SW 1271 (cell line): ENCODE data around the gene RAB11FIP4.
"Not testable (repeated sequence)": the region's sequence is repeated elsewhere in the genome, so short reads cannot be mapped to it uniquely, and the experiment has no call there.

Experiments used
- DNase-seq, 2 experiments: peaks; one replicate each; lab custom pipeline; 2025; lab: John Stamatoyannopoulos, UW

RAB11FIP4 gene, protein sequence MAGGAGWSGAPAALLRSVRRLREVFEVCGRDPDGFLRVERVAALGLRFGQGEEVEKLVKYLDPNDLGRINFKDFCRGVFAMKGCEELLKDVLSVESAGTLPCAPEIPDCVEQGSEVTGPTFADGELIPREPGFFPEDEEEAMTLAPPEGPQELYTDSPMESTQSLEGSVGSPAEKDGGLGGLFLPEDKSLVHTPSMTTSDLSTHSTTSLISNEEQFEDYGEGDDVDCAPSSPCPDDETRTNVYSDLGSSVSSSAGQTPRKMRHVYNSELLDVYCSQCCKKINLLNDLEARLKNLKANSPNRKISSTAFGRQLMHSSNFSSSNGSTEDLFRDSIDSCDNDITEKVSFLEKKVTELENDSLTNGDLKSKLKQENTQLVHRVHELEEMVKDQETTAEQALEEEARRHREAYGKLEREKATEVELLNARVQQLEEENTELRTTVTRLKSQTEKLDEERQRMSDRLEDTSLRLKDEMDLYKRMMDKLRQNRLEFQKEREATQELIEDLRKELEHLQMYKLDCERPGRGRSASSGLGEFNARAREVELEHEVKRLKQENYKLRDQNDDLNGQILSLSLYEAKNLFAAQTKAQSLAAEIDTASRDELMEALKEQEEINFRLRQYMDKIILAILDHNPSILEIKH

DNA sequence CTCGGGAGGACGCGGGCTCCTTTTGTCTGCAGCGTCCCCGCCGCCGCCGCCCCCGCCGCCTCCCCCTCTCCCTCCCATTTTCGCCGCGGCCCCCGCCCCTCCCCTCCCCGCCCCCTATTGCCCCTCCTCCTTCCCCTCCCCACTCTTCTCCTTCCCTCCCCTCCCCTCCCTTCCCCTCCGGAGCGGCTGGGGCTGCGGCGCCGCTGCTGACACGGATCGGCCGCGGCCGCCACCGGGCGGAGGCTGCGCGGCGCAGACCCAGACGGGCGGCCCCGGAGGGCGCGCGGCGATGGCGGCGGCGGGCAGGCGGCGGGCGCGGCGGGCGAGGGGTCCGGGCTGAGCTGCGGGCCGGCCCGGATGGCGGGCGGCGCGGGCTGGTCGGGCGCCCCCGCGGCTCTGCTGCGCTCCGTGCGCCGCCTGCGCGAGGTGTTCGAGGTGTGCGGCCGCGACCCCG, at the start of gene RAB11FIP4:
TSS of gene RAB11FIP4 (plus strand) at position 180 of the 454 bp plus-strand sequence. CDS start at position 358, 178 bp downstream.
- no peak for DNase-seq

DNA sequence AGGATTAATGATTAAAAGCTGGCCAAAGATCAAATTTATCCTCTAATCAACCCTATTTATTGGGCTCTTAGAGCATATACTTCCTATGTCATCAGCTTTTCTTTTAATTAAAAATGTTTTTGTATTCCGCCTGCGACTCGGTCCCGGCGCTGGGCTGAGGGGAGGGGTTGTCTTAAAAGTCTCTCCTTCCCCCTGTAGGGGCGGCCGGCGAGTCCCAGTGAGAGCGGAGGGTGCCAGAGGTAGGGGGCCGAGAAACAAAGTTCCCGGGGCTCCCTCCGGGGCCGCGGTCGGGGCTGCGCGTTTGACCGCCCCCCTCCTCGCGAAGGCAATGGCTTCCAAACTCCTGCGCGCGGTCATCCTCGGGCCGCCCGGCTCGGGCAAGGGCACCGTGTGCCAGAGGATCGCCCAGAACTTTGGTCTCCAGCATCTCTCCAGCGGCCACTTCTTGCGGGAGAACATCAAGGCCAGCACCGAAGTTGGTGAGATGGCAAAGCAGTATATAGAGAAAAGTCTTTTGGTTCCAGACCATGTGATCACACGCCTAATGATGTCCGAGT, 46.2 kb upstream of the RAB11FIP4 start:
- DNase-seq, result not testable (repeated sequence)

DNA sequence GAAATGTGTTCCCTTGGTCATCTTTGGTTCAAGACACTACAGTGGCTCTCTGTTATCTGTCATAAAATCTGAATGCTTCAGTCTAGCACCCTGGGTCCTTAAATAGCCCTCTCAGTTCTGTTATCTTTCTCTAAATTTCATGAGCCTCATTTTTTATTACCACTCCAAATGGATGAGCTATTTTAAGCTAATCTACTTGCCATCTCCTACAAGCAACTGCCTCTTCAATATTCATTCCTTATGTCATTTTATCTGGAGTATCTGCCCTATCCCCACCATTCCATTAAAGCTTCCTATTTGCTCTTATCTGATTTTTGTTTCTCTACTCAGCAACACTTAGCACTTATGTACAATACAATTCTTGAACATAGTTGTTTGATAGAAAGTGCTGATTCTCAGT, 42.0 kb upstream of the RAB11FIP4 start:
- DNase-seq, result no peak

DNA sequence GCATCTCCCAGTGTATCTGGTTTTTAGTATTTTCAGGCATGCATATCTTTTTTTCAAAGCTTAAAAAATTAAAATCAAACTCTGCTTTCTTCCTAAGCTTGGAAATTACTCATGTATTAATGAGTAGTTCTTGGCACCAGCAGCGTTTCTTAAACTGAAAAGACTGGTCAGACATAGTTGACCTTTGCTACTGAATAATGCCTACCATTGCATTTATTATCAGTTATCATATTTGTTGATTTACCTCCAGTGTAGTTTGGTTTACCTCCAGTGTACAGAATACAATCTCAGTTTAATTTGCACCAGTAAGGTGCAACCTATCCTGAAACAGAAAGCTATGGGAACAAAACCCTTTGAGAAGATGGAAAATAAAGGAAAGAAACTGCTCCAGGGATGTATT, 35.5 kb upstream of the RAB11FIP4 start:
- DNase-seq, result no peak

DNA sequence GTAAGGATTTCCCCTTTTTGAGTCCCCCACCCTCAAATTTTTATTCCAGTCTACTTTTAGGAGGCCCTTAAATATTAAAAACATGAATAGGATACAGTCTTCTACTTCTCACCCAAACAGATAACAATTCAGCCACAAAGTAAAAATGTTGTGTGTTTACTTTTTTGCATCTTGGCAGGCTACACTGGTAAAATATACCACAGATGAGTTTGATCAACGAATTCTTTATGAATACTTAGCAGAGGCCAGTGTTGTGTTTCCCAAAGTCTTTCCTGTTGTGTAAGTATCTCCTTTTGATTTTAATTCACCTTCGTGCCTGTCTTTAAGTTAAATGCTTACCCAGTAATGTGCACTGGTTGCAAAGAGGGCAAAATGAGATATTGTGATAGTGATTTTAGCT, 34.4 kb upstream of the RAB11FIP4 start:
- no peak for DNase-seq

DNA sequence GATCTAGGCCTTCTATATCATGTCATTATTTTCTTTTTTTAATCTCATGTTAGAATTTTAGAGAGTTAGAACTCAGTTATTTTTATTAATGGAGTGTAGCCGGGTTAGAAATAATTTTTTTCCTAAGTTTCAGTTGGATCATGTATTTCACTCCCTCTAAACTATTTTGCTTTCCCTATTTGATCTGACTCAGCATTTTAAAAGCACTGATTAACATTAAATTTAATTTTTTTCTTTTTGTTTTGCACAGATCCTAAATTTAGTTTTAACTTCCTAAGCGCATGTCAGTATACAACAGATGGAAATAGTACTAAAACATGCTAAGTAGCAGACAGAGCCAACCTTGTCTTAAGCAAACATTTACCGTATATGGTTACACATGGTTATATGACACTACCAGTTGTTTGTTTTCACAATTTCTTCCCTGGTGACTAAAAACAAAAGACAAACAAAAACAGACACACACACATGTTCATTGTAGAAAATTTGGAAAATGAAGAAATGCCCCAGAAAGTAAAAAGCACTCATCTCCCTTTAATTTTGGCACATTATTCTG, 33.6 kb upstream of the RAB11FIP4 start:
- DNase-seq, result no peak

DNA sequence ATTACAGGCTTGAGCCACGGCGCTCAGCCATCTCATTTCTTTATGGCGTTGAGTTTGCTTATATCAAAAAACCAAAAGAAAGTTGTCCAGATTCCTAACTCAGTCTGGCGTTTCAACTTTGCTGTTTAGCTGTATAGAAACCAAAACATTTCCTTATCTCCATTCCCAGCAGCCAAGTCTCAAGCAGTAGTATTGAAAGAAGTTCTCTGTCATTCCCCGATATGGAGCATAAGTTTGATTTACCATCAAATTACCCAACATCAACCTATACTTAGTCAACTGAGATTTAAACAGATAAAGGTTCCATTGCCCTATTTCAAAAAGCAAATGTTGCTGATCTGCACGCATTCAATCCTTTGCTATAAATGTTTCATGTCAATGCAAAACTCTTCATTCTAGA, 27.5 kb upstream of the RAB11FIP4 start:
- DNase-seq, result no peak

DNA sequence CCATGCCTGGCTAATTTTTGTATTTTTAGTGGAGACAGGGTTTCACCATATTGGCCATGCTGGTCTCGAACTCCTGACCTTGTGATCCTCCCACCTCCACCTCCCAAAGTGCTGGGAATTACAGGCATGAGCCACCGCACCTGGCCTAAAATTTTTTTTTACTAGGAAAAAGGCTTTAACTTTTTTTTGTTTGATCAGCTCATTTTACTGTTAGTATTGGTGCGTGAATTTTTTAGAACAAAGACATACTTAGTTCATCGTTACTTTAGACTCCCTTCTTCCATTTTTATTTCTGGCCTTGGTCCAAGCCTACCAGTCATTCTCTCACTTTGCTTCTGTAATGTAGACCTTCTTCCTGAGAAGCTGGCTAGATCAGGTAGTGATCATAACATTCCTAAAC, 25.4 kb upstream of the RAB11FIP4 start:
- no peak for DNase-seq

DNA sequence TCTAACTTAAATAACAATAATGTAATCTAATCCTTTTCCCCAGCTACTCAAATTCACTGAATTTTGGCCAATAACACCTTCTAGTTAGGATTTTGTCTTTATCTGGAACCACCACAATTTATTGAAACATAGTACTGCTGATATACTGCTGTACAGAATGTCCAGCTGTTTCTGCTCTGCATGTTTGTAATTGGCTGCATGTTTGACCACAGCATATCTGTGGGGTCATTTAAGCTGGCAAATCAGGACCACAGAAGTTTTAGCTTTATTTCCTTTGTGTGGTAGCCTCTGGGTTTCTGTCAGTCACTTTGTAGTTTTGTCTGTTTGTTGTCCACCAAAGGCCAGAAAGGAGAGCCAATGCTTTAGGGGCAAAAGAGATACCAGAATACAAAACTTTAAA, 22.2 kb upstream of the RAB11FIP4 start:
- DNase-seq, result no peak

DNA sequence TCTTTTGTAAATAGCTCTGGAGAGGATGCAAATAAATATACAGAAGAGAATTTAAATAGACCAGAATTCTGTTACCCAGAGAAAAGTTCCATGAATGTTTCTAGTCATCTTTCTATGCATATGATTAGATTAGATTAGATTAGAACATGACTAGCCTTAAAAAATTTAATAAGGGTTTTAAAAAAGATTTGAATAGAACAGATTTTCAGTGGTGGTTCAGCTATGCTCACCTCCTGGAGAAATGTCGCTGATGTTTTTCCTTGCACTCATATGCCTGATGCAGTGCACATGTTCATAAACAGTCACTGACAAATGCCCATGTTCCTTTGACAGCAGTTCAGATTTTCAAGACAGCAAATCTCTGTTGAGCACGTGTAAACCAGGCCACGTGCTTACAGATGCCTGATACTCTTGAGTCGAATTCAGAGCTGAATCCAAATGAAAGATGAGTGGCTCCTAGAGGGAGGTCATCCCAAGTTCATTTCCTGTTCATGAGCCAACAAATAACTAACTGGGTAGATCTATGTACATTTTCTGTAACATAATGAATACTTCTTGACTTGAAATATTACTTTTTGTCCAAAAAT, 19.9 kb upstream of the RAB11FIP4 start:
- DNase-seq, result no peak

DNA sequence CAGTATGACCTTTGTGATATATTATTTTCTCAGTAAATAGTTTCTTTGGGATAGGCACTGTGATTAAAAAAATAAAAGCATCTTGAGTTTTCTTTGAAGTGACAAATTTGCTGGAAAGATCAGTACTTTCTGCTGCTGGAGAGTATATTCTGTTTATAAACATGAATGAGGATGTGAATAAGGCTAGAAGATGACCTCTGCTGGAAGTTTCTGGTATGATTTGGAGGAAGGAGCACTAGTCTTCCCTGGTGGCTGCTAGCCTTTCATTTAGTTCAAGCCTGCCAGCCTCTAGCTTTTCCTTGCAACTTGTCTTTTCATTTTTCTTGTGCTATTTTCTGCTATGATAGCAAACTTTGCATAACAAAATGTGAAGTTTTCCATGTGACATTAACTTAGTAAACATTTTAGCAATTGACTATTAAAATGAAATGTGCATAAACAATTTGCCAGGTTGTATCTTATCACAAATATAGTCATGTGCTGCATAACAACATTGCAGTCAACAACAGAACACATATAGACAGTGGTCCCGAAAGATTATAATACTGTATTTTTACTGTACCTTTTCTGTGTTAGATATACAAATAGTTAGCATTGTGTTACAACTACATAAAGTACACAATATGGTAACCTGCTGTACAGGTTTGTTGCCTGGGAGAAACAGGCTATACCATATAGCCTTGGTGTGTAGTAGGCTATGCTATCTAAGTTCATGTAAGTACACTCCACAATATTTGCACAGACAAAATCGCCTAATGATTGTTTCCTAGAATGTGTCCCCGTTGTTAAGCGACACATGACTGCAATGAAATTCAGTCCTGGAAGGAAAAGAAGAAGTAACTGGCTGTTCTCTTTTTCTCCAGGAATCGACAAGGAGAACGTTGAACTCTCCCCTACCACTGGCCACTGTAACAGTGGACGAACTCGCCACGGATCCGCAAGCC, 18.1 kb upstream of the RAB11FIP4 start:
- peak in 1 of 2 experiments; percentile 71 for DNase-seq

DNA sequence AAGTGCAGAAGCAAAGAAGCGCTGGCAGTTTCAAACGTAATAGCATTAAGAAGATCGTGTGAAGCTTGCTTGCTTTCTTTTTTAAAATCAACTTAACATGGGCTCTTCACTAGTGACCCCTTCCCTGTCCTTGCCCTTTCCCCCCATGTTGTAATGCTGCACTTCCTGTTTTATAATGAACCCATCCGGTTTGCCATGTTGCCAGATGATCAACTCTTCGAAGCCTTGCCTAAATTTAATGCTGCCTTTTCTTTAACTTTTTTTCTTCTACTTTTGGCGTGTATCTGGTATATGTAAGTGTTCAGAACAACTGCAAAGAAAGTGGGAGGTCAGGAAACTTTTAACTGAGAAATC, 17.4 kb upstream of the RAB11FIP4 start:
- DNase-seq, result no peak

DNA sequence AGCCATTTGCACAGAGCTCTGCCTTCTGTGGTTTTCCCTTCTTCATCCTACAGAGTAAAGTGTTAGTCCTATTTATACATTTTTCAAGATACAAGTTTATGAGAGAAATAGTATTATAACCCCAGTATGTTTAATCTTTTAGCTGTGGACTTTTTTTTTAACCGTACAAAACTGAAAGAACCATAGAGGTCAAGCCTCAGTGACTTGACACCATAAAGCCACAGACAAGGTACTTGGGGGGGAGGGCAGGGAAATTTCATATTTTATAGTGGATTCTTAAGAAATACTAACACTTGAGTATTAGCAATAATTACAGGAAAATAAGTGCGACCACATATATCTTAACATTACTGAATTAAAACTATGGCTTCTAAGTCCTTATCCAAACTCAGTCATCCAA, 17.0 kb upstream of the RAB11FIP4 start:
- no peak for DNase-seq

DNA sequence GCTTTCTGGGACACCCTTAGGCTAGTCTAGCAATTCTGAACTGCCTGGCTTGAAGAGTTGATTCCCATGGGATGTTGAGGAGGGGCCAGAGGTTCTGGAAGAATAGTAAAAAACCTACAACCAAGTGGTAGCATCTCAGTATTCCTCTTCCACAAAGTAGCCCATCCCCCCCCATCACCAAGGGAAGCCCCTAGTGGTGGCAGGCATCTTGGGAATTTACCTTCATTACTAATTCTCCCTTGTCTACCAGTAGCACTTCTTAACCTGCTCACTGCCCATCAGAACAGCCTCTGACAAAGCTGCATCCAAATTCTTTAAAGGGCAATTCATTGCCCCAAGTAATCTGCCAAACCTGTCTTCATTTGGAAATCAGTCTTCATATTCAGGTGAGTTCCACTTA, 12.8 kb upstream of the RAB11FIP4 start:
- DNase-seq, result no peak

DNA sequence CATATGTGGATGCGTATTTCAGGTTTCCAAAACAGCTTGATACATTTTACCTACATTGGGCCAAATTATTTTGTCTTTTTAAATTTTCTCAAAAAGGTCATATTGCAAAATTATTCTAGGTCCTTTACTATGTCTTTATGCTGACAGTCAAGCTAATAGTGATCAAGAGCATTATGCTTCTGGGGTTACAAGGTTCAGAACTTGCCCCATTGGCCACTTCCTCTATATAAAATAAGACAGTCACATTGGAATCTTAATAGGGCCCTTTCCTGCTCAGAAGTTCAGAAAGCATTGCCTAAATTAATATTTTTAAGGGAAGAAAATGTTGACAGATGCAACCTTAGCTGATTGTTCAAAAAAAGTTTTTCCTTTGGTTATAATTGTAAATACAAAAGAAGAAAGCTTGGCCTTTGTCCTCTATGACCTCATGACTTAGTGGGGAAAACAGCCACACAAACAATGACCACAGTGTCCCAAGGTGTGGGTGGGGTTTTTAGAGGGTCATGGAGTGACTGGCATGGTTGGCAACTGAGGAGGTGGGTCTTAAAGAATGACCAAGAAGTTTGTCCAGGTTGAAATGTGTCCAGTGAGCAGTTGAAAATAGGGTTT, 11.8 kb upstream of the RAB11FIP4 start:
- DNase-seq, result no peak

DNA sequence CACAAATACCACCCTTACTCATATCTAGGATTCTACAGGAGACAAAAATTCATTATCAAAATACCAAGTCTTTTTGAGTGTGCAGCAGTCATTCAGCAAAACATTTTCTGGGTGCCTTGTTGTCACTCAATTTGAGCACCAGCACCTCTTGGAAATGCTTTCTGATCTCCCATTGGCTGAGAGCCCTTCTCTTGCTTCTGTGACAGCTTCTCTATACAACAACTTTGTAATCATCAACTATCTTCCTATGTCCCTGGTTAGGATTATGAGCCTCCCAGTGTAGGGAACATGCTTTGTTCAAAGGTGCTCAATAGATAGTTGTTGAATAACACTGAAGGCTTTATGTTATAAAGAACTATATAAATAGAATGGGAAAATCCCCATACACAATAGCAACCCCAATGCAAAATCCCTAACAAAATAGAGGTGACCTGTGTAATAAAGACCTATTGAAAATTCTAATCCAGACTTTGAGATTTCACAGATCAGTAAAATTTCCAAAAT, 10.3 kb upstream of the RAB11FIP4 start:
- DNase-seq, result no peak

DNA sequence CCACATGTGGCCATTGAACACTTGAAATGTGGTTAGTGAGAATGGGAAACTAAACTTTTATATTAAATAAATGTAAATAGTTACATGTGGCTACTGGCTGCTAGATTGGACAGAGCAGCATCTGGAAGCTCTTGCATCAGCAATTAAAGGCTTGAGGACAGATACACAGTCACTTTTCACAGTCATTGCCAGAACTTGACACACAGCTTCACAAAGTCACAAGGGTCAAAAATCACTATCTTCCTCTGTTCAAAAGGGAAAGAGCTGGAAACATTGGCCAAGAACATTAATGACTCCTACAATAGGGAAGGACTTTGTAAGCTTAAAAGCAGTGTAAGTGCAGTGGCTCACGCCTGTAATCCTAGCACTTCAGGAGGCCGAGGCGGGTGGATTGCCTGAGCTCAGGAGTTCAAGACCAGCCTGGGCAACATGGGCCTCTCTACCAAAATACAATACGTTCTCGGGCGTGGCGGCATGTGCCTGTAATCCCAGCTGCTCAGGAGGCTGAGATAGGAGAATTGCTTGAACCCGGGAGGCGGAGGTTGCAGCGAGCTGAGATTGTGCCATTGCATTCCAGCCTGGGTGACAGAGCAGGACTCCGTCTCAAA, 8.7 kb upstream of the RAB11FIP4 start:
- not testable (repeated sequence) for DNase-seq

DNA sequence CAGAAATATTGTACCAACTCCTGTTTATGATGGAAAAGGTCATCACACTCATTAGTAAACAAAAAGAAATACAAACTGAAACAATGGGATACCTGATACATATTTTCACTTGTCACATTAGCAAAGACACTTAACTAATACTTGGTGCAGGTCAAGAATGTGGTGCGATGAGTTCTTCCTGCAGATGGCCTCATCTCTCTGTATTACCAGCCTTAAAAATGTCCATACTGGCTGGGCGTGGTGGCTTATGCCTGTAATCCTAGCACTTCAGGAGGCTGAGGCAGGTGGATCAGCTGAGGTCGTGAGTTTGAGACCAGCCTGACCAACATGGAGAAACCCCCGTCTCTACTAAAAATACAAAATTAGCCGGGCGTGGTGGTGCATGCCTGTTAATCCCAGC, 8.0 kb upstream of the RAB11FIP4 start:
- DNase-seq, result not testable (repeated sequence)

DNA sequence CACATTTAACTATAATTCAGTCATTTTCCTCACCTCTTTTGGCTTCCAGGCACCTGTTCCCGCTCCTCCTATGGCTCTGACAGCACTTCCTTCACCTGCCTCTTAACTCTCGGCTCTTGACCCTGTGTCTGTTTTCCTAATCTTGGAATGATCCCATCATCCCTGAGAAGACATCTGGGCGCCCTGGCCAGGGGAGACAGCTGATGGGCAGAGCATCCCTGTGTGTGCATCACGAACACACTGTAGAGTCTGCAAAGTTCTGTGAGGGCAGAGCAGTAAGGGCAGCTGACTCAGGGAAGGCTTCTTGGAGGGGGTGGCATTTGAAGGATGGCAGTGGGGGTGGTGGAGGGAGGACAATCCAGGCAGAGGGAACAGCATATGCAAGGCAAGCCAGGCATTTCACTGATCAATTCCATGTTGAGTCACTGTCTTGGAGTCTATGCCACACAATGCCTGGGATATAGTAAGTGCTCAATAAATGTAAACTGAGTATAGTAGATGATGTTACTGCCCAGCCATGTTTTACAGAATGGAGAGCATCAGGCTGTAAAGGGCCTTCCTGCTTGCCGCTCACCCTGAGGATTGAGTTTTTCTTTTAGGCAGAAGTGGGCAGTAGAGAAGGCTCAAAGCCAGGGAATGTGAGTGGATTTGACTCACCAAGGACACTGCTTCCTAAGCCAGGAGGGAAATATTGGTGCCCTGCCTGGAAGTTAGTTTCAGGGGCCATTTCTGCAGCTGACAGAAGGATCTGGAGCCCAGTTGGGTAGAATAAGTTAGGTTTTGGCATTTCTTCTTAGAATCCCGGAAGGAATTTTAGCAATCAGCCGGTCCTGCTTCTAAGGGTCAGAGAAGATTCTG, 5.8 kb upstream of the RAB11FIP4 start:
- no peak for DNase-seq
